Activated effector memory CD4-positive, alpha-beta T cell treated with Interleukin-2 at 50 U/mL for 16 hours (primary cell): Measurements from ENCODE around the gene CAPRIN1.

ENCODE experiments used
- DNase-seq: peaks from one replicate; pipeline ENCODE4 v3.0.0-alpha.2; 2020

Gene CAPRIN1

GRCh38 chr11:34146411-34146810 lies 94.9 kb downstream of the CAPRIN1 start:
- DNase-seq = no peak

GRCh38 chr11:34146866-34147265 lies 95.3 kb downstream of the CAPRIN1 start:
- DNase-seq = no peak

- DNase-seq = no peak
Measured at GRCh38 chr11:34147581-34147980, 96.0 kb downstream of the CAPRIN1 start.

- DNase-seq = no peak
Measured at GRCh38 chr11:34148504-34149165, 97.1 kb downstream of the CAPRIN1 start.

GRCh38 chr11:34149274-34149673 lies 97.7 kb downstream of the CAPRIN1 start:
- DNase-seq = no peak

- DNase-seq = no peak
Measured at GRCh38 chr11:34149786-34150185, 98.3 kb downstream of the CAPRIN1 start.

GRCh38 chr11:34150494-34151151 lies 99.1 kb downstream of the CAPRIN1 start:
- no peak for DNase-seq
